Measurements from ENCODE around the gene GLDN. TPM values are rescaled to one million over a fixed set of nuclear protein-coding genes. Genes with fewer than 3 reads are reported as not detected.

Gene GLDN
- total RNA-seq, 1 donor from 2014 or later, result 2.3 TPM

DNA sequence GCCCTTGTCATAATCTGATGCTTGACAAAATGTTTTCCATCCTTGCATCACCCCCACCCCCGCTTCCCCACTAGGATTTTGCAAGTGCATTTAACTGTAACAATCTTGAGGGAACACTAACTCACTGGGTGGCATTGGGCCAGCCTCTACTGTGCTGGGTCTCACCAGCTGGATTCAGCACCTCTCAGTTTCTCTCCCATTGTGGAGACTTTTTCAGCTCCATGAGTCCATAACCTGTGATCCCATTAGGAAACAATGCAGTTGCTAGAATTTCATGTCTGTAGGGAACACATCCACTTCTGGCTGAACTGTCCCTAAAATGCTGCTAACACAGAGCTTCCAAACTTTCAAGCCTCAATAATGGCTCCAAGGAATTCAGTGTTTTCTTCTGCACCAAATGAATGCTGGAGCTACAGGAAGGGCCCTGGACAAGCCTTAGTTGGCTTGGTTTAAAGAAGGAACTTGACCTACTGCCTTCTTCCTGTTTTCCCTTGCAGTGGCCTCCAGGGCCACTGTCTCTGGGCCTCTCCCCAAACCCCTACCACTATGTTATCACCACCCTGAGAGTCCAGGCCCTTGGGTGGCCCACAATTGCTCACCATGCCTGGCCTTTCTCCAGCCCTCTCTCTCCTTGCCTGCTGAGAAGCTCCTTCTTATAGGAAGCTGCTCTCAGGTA, 18.7 kb upstream of the GLDN start:
- DNase-seq, result no peak

DNA sequence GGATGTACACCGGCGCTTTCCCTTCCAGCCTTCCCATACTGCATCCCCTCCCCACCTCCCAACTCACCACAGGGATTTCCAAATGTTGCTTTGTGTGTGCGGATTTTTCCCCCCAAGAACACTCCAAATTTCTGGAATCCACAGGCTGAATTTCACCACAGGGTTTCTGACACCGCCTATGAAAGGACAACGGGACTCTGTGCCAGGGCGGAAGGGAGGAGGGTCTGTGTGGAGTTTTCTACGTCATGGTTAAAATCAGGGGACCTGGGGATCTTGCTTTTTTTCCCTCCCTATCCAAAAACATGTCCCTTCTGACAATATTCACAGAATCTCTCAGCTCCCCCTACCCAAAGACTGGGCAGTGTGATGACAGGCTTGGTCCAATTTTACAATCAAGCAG, 17.7 kb upstream of the GLDN start:
- DNase-seq, result no peak

DNA sequence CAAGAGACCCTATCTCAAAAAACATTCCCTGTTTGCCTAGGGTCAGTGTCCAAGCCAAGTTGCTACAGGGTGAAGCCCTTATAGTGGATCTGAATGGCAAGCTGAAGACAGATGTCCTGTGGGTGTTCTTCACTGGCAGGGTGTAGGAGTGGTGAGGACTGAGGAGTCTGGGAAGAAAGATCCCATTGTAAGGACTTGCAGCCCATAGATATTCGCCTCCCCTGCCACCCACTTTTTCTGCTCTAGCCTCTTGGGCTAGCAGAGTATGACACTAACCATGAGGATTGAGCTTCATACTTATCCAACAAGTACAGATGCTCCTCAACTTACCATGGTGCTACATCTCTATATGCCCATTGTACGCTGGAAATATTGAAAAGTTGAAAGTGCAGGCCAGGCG, 16.3 kb upstream of the GLDN start:
- DNase-seq, result no peak

DNA sequence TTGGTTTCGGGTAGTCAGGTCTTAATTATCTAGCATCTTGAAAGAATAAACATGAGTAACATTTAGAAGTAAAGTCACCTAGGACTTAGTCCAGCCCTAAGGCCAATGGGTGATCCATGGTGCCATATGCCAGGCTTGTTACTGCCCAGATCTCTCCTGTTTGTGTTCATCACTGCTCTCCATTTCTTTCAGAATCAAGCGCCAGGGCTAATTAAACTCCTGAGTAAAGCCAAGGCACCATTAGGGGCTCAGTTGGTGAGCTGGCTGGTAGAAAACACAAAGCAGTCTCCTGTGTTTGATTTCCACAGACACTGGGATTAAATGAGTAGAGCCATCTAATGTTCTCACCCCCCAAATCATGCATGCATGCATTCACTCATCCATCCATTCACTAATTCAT, 14.4 kb upstream of the GLDN start:
- no peak for DNase-seq

DNA sequence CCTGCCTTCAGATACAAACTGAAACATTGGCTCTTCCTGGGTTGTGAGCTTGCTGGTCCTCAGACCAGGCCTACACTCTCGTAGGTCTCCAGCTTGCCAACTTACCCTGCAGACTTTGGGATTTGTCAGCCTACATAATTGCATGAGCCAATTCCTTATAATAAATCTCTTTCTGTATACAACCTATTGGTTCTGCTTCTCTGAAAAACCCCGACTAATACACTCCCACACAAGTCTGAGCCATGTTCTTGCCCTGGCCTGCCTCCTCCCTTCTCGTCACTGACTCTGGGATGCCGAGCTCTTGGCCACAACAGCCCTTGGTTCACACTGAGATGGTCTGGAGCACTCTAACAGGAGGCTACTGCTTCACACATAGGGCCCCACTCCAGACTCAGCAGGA, 12.5 kb upstream of the GLDN start:
- no peak for DNase-seq

DNA sequence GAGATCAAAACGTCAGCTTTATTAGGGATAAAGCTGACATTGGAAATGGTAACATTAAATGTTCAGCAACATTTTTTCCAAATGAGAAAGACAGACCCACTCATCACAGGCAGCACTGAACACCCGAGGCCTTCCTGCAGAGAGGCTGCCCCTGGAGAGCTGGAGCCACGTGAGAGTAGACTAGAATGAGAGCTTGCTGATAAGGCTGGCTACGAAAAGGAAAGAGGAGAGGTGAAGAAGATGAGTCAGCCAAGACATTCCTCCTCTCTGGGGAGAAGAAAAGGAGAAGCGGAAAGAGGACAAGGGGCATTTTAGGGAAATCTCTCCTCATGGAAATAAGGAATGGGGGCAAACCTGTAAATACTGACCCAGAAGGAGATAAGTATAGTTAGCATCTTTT, 10.3 kb upstream of the GLDN start:
- no peak for DNase-seq

DNA sequence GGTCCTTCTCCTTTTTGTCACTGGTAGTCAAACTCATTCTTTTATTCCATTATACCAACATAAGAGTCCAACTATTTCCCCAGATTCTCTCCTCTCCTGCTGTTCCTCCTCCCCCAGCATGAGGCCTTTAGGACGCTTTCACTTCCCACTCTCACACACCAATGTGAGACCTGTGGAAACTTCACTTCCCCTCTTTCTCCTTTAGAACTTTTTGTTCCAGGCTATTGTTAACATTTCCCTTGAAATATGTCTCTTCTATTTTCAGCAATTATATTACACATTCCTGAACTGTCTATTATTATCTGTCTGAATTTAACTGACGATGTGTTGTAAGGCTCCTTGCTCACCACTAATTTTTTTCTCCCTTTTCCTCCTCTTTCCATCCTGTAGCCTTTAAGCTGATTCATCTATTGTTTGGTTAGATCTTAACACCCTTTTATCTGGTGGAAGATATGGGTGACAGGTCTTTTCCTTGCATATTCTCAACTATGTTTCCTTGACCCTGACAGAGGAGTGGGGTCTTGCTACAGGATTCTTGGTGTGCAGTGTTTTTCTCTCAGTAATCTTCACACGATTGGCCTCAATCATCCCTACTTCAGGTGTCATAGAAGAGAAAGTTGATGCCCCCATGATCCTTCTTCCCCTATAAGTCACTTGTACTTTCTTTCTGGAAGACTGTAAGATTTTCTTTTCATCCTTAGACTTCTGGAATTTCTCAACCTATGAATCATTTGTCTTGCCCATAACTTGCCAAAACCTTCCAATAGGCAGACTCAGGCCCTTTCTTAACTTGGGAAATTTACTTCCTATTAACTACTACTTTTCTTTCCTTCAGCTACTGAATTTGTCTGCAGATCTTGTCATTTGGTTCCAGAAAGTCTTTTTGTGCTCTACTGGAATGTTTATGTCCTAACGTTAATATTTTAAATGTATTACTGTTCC, 9.0 kb upstream of the GLDN start:
- no peak for DNase-seq

DNA sequence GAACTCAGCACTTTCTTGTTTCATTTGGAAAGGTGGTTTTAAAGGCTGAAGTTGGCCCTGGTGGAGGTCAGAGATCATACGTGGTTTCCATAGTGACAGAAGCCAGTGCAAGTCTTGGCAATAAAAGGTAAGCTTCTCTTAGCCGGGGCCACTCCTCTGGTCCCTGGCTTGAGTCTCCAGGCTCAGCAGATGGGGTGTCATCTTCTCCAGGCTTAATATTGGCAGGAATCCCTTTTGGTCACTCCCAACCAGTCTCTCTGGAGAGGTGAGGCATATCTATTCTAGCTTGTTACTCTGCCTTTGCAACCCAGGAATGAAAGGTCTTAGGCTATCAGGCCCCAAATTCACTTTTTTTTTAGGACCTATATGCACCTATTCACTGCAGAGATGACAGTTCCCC, 7.9 kb upstream of the GLDN start:
- DNase-seq, result no peak

DNA sequence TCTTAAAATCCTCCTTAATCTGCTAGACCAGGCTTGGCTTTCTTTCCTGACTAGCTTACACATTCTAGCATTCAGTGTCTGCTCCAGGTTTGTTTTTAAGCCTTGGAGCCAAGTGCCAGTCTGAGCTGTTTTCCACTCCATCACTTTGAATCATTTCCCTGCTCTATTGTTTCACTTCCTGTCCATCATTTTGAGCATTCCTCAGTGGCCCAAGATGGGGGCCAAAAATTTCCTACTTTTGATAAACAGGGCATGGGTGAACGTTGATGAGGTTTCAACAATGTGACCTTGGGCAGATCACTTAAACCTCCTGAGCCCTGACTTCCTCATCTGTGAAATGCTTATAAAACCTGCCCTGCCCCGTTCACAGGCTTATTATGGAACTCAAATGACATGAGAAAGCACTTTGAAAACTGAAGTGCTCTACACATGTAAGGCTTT, 7.4 kb upstream of the GLDN start:
- no peak for DNase-seq

DNA sequence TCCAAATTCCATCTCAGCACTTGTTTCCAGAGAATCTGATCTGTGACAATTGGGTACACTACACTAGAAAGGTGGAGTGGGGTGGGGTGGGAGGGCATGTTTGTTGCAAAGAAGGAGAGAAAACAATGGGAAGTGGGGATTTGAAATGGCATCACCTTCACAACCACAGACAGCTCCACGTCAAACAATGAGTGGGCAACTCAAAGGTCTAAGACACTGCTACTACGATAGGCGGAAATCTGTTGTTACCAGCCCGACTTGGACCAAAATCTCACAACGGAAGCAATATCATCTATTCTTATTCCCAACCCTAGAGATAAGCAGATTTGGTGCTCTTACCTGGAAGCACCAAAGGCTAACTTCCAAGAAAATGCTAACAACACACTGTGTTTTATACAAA, 6.4 kb upstream of the GLDN start:
- no peak for DNase-seq

DNA sequence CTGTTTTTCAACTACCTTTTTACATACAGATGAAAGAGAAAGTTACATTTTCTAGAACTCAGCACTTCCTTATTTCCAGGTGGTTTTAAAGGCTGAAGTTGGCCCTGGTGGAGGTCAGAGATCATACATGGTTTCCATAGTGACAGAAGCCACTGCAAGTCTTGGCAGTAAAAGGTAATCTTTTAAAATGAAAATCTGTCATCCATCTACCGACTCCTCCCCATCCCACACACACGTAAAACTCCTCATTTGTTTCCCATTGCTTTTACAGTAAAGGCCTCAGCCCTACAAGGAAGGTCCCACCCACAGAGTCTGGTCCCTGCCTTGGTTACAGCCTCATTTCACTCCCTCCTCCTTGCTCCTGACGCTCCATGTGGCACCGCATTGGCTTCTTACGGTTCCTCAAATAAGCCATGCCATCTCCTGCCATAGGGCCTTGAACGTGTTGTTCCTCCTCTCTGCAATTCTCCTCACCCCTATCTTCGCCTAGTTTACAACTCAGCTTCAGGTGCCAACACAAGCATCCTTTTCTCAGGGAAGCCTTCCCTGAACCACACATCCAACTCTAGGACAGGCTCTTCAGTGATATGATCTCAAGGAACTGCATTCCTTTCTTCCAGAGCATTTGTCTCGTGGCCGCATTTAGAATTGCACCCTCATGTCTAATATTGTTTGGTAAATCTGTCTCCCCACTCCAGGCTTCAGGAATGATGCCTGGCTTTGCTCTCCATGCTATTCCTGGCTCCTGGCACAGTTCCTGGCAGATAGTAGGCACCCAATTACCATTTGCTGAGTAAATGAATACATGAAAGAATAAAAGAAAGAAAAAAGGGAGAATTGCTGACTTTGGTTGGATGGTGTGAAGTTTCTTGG, 5.7 kb upstream of the GLDN start:
- no peak for DNase-seq

DNA sequence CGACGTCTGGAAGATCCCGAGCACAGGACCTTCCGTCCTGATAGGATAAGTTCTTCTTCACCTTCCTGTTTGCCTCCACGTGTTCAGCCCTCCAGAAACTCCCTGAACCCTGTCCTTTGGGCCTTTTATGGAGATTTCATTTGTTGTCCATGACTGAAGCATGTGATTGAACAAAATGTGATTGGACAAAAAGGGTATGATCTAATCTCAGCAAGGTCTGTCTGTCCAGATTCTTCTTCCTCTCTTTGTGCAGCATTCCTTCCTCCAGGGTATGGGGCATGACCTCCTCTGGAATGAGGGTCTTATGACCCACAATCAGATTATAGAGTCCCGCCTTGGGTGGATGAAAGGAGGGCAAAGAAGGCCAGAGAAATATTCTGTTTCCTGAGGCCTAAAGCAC, 3.0 kb upstream of the GLDN start, which contains the start of gene CYP19A1:
Gene CYP19A1, minus strand, starts transcription at position 101 of the 400 bp plus-strand sequence. CDS start 95,684 bp downstream, outside the sequence.
- no peak for DNase-seq

DNA sequence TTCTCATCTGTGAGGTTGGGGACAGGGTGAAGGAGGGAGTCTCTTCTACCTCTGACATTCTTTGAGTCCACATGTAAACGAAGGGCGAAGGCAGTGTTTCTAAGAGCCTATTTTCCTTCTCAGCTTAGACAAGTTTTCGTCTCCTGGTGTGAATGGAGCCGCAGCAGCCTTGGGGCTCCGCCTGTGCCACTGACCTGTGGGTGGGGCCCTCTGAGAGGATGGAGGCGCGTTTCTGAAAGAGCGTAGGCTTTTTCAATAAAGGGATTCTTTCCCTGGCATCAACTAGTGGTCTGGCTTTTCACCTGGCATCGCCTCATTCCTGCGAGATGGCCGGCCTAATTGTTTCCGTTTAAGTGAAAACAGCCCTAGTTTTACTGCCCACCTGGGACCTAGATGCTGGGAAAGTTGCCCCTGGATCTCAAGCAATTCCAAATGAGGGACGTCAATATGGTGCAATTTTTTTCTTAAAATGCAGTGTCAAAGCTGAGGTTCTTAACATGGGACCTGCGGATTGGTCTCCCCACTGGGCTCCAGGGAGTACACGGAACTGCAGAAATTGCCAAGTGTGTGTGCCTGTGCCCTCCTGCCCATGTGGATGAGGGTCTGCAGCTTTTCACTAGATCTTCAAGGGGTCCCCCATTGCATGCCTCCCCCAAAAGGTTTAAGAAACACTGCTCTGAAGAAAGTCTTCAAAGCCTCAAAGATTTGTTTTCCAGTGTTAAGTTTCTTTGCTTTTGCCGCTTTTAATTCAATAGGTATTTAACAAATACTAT, 958 bp downstream of the GLDN start:
- DNase-seq, result no peak

DNA sequence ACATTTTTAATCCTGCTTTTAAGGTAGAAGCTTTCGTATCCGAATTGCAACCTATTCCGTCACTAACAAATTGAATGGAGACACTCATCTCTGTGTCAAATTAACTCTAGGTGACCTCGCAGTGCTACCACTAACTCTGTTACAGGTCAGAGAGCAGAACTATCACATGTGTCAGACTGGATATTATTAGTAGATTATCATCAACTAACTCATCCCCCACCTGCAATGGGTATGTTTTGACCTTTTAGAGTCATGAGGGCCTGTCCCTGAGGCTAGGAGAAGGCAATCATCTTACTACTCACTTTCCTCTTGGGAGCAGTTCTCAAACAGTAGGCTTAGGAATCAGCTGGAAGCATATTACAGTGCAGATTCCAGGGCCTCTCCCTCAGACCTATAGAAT, 2.0 kb downstream of the GLDN start:
- no peak for DNase-seq

DNA sequence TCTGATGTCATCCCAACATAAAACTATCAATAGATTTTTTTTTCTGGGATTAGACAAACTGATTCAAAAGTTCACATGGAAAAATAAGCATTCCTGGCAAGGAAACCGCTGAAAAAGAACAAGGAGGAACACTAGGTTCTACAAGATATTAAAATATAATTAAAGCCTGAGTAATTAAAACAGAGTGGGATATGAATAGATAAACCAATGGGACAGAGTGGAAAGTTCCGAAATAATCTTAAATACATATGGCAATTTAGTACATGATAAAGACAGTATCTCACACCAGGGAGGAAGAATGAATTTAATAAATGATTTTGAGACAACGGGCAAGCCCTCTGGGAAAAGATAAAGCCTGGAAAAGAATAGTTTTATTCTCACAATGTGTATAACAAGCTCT, 4.7 kb downstream of the GLDN start:
- no peak for DNase-seq

DNA sequence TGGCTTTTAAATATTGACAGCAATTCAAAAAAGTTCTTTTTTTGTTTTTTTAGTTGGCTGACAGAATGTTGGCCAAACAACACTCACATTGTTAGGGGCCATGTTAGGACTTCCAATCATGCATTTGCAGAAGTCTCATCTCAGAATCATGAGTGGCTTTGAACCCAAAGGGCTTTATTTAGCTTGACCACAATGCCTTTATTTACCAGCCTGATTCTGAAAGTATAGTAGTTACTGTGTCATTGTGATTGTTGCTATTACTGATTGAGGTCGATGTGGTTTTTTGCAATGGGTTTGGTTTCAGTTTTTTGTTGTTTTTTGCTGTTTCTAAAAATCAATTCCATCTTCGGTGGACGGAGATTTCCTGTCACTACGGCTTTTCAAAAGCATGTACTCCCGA, 7.2 kb downstream of the GLDN start:
- no peak for DNase-seq

DNA sequence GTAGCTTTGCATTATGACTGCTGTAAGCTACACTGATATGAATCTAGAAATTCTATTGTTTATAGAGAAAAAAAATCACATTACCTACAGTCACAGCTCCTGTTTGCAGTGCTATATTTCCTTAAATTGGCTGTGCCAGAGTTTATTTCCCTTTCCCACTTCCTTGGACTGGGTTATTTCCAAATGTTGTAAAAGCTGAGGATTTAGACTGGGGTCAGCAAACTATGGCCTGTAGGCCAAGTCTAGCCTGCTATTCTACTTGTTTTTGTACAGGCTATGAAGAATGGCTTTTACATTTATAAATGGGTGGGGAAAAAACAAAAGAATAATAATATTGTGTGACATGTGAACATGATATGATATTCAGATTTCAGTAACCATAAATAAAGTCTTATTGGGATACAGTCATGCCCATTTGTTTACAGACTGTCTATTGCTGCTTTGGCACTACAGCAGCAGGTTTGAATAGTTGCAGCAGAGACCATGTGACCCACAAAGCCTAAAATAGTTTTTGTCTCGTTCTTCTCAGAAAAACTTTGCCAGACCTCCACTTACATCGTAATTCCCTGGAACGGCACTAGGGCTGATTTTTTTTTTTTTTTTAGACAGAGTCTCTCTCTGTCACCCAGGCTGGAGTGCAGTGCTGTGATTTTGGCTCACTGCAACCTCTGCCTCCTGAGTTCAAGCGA, 7.8 kb downstream of the GLDN start:
- DNase-seq, result no peak

DNA sequence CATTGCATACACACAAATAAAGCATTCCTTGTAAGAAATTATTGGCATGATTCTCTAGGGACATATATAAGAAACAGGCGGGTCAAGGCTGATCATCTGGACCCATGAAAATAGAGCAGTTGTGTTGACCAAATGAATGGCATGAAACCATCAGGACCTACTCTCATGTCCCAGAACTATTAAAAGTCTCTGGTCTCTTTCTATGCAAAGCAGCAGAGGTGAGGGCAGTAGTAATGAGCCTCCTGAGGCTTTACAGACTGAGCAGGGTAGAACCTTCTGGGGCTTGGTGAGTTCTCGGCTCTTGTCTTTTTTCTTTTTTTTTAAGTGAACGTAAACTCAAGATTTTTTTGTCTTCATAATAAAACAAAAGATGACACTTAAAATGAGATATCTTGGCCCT, 9.3 kb downstream of the GLDN start:
- DNase-seq, result no peak

DNA sequence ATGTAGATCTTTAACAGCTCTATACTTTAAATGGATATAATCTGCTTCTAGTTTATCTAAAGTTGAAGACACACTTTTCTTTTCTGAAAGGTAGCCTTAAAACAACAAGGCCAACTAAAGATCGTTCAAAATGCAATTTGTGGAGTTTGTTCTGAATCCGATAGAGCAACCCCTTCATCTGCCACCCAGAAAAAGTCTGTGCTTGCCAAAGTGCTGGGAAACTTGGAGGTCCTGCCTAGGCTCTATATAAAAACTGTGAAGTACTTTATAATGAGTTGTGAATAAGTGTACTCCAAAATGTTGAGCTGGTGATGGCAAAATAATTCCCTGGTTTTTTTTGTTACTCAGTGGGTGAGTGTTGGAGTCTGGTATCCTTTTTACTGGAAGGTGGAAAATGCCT, 12.5 kb downstream of the GLDN start:
- DNase-seq, result no peak

DNA sequence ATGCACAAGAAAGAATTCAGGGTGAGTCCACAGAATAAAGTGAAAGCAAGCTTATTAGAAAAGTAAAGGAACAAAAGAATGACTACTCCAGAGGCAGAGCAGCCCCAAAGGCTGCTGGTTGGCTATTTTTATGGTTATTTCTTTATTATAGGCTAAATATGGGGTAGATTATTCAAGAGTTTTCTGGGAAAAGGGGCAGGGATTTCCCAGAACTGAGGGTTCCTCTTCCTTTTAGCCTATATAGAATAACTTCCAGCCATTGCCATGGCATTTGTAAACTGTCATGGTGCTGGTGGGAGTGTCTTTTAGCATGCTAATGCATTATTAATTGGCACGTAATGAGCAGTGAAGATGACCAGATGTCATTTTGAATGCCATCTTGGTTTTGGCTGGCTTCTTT, 13.6 kb downstream of the GLDN start:
- no peak for DNase-seq

DNA sequence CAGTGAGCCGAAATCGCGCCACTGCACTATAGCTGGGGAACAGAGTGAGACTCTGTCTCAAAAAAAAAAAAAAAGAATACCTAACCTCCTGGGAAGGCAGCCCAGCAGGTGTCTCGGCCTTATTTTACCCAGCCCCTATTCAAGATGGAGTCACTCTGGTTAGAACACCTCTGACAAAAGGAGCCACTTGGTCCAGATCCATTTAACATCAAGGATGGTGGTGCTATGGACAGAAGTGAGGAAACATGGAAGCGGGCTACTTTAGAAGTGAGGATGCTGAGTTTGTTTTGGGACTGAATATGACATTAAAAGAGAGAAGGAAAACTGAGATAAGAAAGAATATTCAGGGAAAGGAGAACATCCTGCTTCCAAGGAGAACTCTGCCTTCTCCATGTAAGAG, 14.7 kb downstream of the GLDN start:
- DNase-seq, result no peak

Data from occipital lobe (tissue), 2 donors.